Neural crest cell (in vitro differentiated cells): ENCODE results near the gene RNF43. TPM values are rescaled to one million over a fixed set of nuclear protein-coding genes. Genes with fewer than 3 reads are reported as not detected.

Experiments used
- DNase-seq: peaks from one replicate; pipeline ENCODE4 v3.0.0; 2021; ENCODE audit warnings: low read depth, mixed read lengths, low spot score
- H3K27ac Mint-ChIP-seq: one replicate; pipeline ENCODE4 v1.8.0; 2021; ENCODE audit warnings: mild to moderate bottlenecking, mixed read lengths; ENCODE audit not compliant: unreplicated experiment
- H3K27me3 Mint-ChIP-seq: 2 replicates; pipeline ENCODE4 v1.8.0; 2021; ENCODE audit warnings: low read depth, mild to moderate bottlenecking, mixed read lengths
- H3K36me3 Mint-ChIP-seq: 2 replicates; pipeline ENCODE4 v1.8.0; 2021; ENCODE audit warnings: low read depth, mild to moderate bottlenecking, mixed read lengths
- H3K4me1 Mint-ChIP-seq: 2 replicates; pipeline ENCODE4 v1.8.0; 2021; ENCODE audit warnings: mixed read lengths
- H3K4me3 Mint-ChIP-seq: one replicate; pipeline ENCODE4 v1.8.0; 2021; ENCODE audit warnings: mild to moderate bottlenecking, mixed read lengths
- H3K9me3 Mint-ChIP-seq: 2 replicates; pipeline ENCODE4 v1.8.0; 2021; ENCODE audit warnings: mixed read lengths
- total RNA-seq: library from RNA; stranded (reverse); gene quantifications from 2 replicates; pipeline ENCODE4 v1.2.1, GENCODE V29; 2021
- TF ChIP-seq, protein P1 (sequence below): fragments of 200-600 bp; sonication (generic); conservative IDR thresholded peaks from 2 replicates; pipeline ENCODE4 v1.5.0; 2021; ENCODE audit warnings: antibody characterized with exemption, mild to moderate bottlenecking

The RNF43 gene
- total RNA-seq, 1 donor from 2014 or later, result 2.0 TPM

DNA sequence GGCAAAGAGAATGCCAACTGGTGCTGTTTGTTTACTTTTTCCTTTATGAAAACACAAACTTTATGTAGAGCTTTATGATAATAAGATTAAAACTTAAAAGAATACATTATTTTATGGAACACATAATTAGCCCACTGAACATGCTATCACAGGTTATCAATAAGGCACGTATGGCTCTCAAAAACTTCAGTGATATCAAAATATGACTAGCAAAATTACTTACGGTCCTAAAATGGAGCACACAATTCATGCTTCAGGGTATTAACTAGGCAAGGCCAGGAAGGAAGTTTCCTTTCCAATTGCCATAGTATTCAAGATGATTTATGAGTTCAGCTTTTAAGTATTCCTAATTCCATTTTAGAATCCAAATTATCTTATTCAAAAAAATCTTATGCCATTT is 3.6 kb downstream of the RNF43 start:
- no peak for DNase-seq
- no peak overlapping the region for H3K27ac Mint-ChIP-seq
- no peaks in the 10 kb centered on the region for H3K36me3 Mint-ChIP-seq
- TF ChIP-seq, protein P1, sequence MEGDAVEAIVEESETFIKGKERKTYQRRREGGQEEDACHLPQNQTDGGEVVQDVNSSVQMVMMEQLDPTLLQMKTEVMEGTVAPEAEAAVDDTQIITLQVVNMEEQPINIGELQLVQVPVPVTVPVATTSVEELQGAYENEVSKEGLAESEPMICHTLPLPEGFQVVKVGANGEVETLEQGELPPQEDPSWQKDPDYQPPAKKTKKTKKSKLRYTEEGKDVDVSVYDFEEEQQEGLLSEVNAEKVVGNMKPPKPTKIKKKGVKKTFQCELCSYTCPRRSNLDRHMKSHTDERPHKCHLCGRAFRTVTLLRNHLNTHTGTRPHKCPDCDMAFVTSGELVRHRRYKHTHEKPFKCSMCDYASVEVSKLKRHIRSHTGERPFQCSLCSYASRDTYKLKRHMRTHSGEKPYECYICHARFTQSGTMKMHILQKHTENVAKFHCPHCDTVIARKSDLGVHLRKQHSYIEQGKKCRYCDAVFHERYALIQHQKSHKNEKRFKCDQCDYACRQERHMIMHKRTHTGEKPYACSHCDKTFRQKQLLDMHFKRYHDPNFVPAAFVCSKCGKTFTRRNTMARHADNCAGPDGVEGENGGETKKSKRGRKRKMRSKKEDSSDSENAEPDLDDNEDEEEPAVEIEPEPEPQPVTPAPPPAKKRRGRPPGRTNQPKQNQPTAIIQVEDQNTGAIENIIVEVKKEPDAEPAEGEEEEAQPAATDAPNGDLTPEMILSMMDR, result no peak
- no peak overlapping the region for H3K4me3 Mint-ChIP-seq
- H3K4me1 Mint-ChIP-seq, result peaks cover 20% of the 10 kb centered on the region
- H3K27me3 Mint-ChIP-seq, result peaks cover 14% of the 10 kb centered on the region
- no peaks in the 10 kb centered on the region for H3K9me3 Mint-ChIP-seq

DNA sequence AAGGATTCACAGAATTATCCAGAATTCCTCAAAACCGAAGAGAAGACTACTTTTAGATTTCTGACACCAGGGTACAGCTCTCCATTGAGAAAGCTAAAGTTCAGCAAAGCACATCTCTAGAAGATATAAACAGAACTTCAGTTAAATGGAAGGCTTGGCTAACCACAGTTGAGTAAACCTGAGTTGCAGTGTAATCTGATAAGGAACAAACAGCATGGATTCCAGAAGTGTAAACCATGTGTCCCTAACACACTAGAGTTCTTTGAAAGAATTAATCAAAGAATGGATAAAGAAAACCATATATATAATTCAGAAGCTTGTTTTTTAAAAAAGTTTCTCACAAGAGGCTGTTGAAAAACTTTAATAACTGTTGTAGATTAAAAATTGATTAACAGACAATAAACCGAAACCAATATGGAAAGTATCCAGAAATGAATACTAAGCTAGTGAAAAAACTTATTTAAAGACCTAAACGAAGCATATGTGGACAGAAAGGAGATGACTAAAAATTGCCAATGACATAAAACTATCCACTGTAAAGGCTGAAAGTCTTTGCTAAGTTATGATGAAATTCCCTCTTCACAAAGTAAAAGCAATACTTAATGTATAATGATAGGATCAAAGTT is 4.3 kb downstream of the RNF43 start:
- peaks cover 14% of the 10 kb centered on the region for H3K27me3 Mint-ChIP-seq
- no peak for DNase-seq
- no peaks in the 10 kb centered on the region for H3K9me3 Mint-ChIP-seq
- peaks cover 20% of the 10 kb centered on the region for H3K4me1 Mint-ChIP-seq
- no peak overlapping the region for H3K27ac Mint-ChIP-seq
- TF ChIP-seq, protein P1, result no peak
- H3K4me3 Mint-ChIP-seq, result no peak overlapping the region
- no peaks in the 10 kb centered on the region for H3K36me3 Mint-ChIP-seq

DNA sequence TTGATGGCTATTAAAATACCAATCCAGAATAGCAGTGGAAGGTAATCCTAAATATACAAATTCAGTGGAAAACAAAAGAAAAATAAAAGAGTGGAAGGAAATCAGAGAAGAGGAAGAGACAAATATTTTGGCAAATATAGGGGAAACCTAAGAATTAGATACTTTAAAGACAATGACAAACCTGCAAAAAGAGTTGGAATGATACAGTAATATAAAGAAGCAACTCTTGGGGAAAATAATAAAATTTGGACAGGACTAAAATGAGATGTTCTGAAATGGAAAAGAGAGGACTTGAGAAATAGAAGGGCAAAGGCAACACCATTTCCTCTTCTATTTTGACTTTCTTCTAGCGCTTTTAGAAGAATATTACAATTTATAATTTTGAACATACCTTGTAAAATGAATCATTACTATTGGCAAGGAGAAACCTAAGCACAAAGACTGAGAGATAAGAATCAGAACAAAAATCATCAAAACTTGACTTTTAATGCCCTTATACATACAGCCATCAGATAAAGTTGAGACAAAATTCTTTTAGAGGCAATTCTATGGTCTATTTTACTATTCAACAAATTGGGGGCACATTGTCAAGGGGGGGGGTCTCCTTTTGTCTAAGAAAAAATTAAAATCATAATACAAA is 5.2 kb downstream of the RNF43 start:
- DNase-seq, result no peak
- Mint-ChIP-seq H3K4me3 (no peak overlapping the region), H3K27ac (no peak overlapping the region), H3K36me3 (no peaks in the 10 kb centered on the region), H3K9me3 (no peaks in the 10 kb centered on the region), H3K27me3 (peaks cover 10% of the 10 kb centered on the region), H3K4me1 (peaks cover 14% of the 10 kb centered on the region)
- TF ChIP-seq, protein P1, result no peak

DNA sequence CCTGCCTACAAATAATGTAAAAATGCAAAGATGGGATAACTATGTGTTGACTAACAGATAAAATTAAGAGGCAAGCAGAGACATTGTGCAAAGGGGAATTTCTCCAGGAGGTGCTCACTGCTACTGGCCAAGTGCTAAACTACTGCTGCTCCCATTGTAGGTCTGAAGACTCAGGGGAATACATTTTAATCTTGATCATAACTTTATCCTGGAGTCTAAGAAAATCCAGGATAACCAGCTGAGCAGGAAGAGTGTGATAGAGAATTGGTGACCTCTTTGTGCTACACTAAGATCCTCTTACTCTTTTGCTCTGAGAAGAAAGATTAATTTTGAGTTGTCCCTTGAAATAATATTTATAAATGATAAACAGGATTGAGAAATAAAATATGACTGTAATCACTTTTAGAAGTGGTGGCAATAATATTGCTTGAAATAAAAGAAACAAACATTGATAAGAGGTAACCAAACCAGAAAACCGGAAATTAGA is 5.9 kb downstream of the RNF43 start:
- H3K4me1 Mint-ChIP-seq, result peaks cover 7% of the 10 kb centered on the region
- no peaks in the 10 kb centered on the region for H3K36me3 Mint-ChIP-seq
- no peak overlapping the region for H3K27ac Mint-ChIP-seq
- no peak overlapping the region for H3K4me3 Mint-ChIP-seq
- TF ChIP-seq, protein P1, result no peak
- H3K27me3 Mint-ChIP-seq, result peaks cover 7% of the 10 kb centered on the region
- no peak for DNase-seq
- H3K9me3 Mint-ChIP-seq, result no peaks in the 10 kb centered on the region

DNA sequence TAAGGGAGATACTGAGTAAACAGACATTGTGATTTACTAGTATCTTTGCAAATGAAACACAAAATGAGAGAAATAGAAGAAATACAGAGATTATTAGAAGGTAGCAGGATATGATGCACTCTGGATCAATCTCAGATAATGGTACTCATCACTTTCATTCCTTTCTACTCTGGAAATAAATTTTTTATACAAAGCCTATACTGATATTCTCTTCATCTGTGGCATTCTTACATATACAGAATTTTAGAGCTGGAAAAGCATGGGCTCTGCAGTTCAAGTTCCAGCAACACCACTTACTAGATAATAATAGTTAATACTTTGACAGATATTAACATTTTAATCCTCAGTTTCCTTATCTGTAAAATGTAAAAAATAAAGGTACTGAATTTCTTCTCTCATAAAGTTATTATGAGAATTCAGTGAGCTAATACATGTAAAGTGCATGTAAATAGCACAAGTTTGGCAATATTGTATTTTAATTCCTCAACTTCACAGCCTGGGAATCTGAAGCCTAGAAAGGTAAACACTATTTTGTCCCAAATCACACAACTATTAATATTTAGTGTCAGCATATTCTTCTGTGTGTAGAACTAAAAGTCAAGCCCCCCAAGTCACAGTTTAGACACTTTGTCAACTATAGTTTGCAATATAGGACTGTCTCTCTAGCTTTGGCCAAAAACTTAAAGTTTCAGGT is 6.5 kb downstream of the RNF43 start:
- Mint-ChIP-seq H3K9me3 (no peaks in the 10 kb centered on the region), H3K27me3 (peaks cover 7% of the 10 kb centered on the region), H3K4me3 (no peak overlapping the region), H3K4me1 (peaks cover 5% of the 10 kb centered on the region), H3K27ac (no peak overlapping the region), H3K36me3 (no peaks in the 10 kb centered on the region)
- DNase-seq, result no peak
- TF ChIP-seq, protein P1, result no peak
